HEK293 (cell line): ENCODE results near the gene AFDN.

Experiments used
- GLI2 ChIP-seq: fragments of 450-650 bp; formaldehyde crosslinking; IDR thresholded peaks from 2 replicates; pipeline ENCODE4; 2017; ENCODE audit warnings: missing biosample characterization, missing genetic modification characterization, low read depth, borderline replicate concordance
- HOXC10 ChIP-seq: sonication (generic); formaldehyde crosslinking; IDR thresholded peaks from 2 replicates; pipeline ENCODE4 v1.8.1; 2023; ENCODE audit warnings: mild to moderate bottlenecking, missing genetic modification reagents
- ZNF48 ChIP-seq: fragments of 450-650 bp; formaldehyde crosslinking; IDR thresholded peaks from 2 replicates; pipeline ENCODE4 v1.5.1; 2016; ENCODE audit warnings: missing biosample characterization, missing genetic modification characterization
- ZNF530 ChIP-seq: fragments of 450-650 bp; formaldehyde crosslinking; IDR thresholded peaks from 2 replicates; pipeline ENCODE4 v1.5.1; 2016; ENCODE audit warnings: low read depth, missing biosample characterization, missing genetic modification characterization
- TF ChIP-seq, protein P1 (sequence below): fragments of 450-650 bp; formaldehyde crosslinking; IDR thresholded peaks from 2 replicates; pipeline ENCODE4 v1.5.1; 2016; ENCODE audit warnings: missing biosample characterization, missing genetic modification characterization
- TF ChIP-seq, protein P2 (sequence below): fragments of 450-650 bp; formaldehyde crosslinking; IDR thresholded peaks from 2 replicates; pipeline ENCODE4 v1.5.1; 2016; ENCODE audit warnings: missing biosample characterization, missing genetic modification characterization
- TF ChIP-seq, protein P3 (sequence below): fragments of 450-650 bp; formaldehyde crosslinking; IDR thresholded peaks from 2 replicates; pipeline ENCODE4 v1.5.1; 2016; ENCODE audit warnings: missing biosample characterization, missing genetic modification characterization

DNA sequence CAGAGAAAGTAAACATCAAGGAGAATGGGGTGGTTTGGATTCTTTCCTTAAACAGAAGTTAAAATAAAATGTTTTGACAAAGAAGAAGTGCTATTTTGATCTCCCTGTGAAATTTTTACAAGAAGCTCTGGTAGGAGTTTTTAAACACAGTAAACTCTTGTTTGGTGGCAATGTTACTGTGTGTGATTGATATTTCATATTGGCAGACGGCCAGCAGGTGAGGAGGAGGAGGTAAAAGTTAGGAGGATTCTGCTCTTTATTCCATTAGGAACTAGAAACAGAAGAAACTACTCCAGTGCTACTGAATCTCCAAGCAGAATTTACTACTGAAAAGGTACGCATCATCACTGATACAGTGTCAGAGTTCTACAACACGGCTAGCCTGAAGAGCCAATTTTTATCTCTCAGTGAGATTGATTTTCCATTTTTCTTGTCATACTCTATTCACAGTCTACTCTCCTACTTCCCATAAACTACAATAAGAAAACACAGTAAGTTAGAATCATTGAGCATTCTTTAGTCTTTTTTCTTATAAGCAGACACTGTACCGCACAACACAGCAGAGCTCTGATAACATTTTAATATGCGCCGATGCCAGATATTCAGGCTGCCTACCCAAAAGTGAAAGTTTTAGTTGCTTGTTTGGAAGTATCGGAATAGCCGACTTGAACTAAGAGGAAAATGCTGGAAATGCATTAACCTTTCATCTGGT, 21.2 kb upstream of the AFDN start:
- TF ChIP-seq GLI2 (no peak), ZNF48 (tag by site-specific recombination) (no peak), HOXC10 (CRISPR knock-in tag) (no peak), ZNF530 (tag by site-specific recombination) (no peak)
- TF ChIP-seq, protein P1, sequence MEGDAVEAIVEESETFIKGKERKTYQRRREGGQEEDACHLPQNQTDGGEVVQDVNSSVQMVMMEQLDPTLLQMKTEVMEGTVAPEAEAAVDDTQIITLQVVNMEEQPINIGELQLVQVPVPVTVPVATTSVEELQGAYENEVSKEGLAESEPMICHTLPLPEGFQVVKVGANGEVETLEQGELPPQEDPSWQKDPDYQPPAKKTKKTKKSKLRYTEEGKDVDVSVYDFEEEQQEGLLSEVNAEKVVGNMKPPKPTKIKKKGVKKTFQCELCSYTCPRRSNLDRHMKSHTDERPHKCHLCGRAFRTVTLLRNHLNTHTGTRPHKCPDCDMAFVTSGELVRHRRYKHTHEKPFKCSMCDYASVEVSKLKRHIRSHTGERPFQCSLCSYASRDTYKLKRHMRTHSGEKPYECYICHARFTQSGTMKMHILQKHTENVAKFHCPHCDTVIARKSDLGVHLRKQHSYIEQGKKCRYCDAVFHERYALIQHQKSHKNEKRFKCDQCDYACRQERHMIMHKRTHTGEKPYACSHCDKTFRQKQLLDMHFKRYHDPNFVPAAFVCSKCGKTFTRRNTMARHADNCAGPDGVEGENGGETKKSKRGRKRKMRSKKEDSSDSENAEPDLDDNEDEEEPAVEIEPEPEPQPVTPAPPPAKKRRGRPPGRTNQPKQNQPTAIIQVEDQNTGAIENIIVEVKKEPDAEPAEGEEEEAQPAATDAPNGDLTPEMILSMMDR (tag by site-specific recombination): no peak
- TF ChIP-seq, protein P2, sequence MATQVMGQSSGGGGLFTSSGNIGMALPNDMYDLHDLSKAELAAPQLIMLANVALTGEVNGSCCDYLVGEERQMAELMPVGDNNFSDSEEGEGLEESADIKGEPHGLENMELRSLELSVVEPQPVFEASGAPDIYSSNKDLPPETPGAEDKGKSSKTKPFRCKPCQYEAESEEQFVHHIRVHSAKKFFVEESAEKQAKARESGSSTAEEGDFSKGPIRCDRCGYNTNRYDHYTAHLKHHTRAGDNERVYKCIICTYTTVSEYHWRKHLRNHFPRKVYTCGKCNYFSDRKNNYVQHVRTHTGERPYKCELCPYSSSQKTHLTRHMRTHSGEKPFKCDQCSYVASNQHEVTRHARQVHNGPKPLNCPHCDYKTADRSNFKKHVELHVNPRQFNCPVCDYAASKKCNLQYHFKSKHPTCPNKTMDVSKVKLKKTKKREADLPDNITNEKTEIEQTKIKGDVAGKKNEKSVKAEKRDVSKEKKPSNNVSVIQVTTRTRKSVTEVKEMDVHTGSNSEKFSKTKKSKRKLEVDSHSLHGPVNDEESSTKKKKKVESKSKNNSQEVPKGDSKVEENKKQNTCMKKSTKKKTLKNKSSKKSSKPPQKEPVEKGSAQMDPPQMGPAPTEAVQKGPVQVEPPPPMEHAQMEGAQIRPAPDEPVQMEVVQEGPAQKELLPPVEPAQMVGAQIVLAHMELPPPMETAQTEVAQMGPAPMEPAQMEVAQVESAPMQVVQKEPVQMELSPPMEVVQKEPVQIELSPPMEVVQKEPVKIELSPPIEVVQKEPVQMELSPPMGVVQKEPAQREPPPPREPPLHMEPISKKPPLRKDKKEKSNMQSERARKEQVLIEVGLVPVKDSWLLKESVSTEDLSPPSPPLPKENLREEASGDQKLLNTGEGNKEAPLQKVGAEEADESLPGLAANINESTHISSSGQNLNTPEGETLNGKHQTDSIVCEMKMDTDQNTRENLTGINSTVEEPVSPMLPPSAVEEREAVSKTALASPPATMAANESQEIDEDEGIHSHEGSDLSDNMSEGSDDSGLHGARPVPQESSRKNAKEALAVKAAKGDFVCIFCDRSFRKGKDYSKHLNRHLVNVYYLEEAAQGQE (tag by site-specific recombination): no peak
- TF ChIP-seq, protein P3, sequence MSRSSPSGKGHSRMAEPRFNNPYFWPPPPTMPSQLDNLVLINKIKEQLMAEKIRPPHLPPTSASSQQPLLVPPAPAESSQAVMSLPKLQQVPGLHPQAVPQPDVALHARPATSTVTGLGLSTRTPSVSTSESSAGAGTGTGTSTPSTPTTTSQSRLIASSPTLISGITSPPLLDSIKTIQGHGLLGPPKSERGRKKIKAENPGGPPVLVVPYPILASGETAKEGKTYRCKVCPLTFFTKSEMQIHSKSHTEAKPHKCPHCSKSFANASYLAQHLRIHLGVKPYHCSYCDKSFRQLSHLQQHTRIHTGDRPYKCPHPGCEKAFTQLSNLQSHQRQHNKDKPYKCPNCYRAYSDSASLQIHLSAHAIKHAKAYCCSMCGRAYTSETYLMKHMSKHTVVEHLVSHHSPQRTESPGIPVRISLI (tag by site-specific recombination): no peak
